ENCODE measurements around the gene GPR62. TPM values are rescaled to one million over a fixed set of nuclear protein-coding genes. Genes with fewer than 3 reads are reported as not detected.

Gene GPR62
- total RNA-seq, 2 donors from 2014 or later: 0.41 to 0.97 TPM

GRCh38 chr3:51931756-51932155 lies 23.4 kb upstream of the GPR62 start:
- TF ChIP-seq, protein P1, sequence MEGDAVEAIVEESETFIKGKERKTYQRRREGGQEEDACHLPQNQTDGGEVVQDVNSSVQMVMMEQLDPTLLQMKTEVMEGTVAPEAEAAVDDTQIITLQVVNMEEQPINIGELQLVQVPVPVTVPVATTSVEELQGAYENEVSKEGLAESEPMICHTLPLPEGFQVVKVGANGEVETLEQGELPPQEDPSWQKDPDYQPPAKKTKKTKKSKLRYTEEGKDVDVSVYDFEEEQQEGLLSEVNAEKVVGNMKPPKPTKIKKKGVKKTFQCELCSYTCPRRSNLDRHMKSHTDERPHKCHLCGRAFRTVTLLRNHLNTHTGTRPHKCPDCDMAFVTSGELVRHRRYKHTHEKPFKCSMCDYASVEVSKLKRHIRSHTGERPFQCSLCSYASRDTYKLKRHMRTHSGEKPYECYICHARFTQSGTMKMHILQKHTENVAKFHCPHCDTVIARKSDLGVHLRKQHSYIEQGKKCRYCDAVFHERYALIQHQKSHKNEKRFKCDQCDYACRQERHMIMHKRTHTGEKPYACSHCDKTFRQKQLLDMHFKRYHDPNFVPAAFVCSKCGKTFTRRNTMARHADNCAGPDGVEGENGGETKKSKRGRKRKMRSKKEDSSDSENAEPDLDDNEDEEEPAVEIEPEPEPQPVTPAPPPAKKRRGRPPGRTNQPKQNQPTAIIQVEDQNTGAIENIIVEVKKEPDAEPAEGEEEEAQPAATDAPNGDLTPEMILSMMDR (IDR thresholded peaks at IDR 0.05): no peak
- TF ChIP-seq POLR2A (IDR thresholded peaks at IDR 0.05) (no peak), POLR2AphosphoS5 (IDR thresholded peaks at IDR 0.05) (no peak)
- Histone ChIP-seq H3K36me3 (peaks cover 0 to 26% of the 10 kb centered on the region in 2 donors), H3K27ac (no peak overlapping the region), H3K4me3 (no peak overlapping the region), H3K27me3 (replicated peaks; ENCODE audit: insufficient read depth) (no peaks in the 10 kb centered on the region), H3K9me3 (no peaks in the 10 kb centered on the region), H3K4me1 (replicated peaks) (no peaks in the 10 kb centered on the region)
- intact Hi-C loops (cut with DNase I): no loop called here
- no peak for DNase-seq (ENCODE audit: low spot score)
- WGBS: 90% methylated on average over 6 of the region's 6 CpGs

DNA sequence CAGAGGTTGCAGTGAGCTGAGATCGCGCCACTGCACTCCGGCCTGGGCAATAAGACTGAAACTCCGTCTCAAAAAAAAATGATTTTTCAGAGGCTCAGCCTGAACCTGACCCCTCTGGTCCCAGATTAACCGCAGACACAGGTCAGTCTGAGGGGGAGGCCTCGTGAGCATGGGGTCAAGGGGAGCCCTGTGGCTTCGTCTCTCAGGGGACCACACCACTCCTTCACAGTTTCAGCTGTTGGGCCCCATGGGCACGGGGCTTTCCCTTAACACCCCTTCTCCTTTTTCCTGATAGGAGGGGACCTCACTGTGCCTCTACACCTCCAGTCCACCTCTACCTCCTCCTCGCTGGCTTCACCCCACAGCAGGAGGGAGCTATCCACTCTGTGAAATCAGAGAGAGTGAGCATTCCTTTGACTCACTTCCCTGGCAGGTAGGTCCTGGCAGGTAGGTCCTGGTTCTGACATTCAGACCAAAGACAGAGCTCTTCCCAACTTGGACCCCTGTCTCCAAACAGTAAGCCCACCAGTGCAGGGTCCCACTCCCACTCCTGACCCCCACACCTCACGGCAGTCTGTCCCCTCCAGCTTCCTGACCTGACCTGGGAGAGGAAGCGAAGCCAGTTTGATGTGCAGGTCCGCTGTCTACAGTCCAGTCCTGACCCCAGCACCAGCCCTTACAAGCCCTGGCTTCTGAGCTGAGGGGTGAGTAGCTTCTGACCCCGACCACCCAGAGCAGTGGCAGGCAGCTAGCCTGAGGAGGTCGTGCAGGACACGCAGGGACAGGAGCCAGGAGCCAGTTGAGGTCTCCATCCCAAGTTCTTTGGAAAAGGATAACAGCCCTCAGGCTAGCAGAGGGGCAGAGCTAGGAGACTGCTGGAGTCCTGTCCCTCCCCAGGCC lies 22.5 kb upstream of the GPR62 start:
- WGBS: 93% methylated on average over 15 of the region's 15 CpGs
- intact Hi-C loops (cut with DNase I): no loop called here
- TF ChIP-seq POLR2A (IDR thresholded peaks at IDR 0.05): no peak
- TF ChIP-seq POLR2AphosphoS5 (IDR thresholded peaks at IDR 0.05): no peak
- TF ChIP-seq, protein P1 (IDR thresholded peaks at IDR 0.05): no peak
- DNase-seq (ENCODE audit: low spot score): no peak
- Histone ChIP-seq H3K4me3 (no peak overlapping the region), H3K27ac (no peak overlapping the region), H3K4me1 (replicated peaks) (no peaks in the 10 kb centered on the region), H3K36me3 (peaks cover 6 to 27% of the 10 kb centered on the region in 2 donors), H3K27me3 (replicated peaks; ENCODE audit: insufficient read depth) (no peaks in the 10 kb centered on the region), H3K9me3 (no peaks in the 10 kb centered on the region)

DNA sequence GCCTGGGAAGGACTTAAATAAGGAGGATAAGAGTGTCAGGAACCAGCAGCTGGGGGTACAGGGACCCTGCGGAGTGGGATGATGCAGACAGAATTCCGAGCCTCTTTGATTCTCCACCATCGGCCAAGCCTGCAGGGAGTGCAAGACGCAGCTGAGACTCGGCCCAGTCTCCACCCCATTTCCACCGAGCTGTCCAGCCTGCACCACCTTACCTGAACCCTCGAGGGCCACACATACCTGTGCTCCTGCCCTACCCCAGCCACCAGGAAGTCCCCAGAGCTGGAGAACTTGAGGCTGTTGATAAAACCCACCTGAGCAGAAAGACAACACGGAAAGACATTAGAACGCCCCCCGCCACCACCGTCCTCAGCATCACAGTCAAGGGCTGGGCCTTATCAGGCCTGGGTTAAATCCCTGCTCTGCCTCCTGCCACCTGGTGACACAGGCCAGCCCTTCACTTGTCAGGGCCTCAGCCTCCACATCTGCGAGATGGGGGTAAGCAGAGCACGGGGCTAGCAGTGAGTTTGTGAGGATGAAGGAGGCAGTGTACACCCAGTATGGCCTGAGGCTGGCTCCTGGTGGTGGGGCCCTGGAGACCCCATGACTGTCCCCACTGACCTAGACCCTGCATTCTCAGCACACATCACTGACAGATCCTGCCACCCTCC lies 21.6 kb upstream of the GPR62 start:
- intact Hi-C loops (cut with DNase I): no loop called here
- H3K27ac ChIP-seq: no peak overlapping the region
- no peak for DNase-seq (ENCODE audit: low spot score)
- H3K9me3 ChIP-seq: no peaks in the 10 kb centered on the region
- no peaks in the 10 kb centered on the region for H3K27me3 ChIP-seq (replicated peaks; ENCODE audit: insufficient read depth)
- no peaks in the 10 kb centered on the region for H3K4me1 ChIP-seq (replicated peaks)
- peaks cover 6 to 33% of the 10 kb centered on the region in 2 donors for H3K36me3 ChIP-seq
- WGBS: 86% methylated on average over 13 of the region's 13 CpGs
- no peak overlapping the region for H3K4me3 ChIP-seq
- TF ChIP-seq POLR2AphosphoS5 (IDR thresholded peaks at IDR 0.05) (no peak), POLR2A (IDR thresholded peaks at IDR 0.05) (no peak)
- TF ChIP-seq, protein P1 (IDR thresholded peaks at IDR 0.05): no peak

GRCh38 chr3:51934139-51934850 lies 20.9 kb upstream of the GPR62 start:
- Histone ChIP-seq H3K4me1 (replicated peaks) (no peaks in the 10 kb centered on the region), H3K36me3 (peaks cover 6 to 33% of the 10 kb centered on the region in 2 donors), H3K27ac (no peak overlapping the region), H3K27me3 (replicated peaks; ENCODE audit: insufficient read depth) (no peaks in the 10 kb centered on the region), H3K4me3 (no peak overlapping the region), H3K9me3 (no peaks in the 10 kb centered on the region)
- no peak for TF ChIP-seq POLR2A (IDR thresholded peaks at IDR 0.05)
- no peak for TF ChIP-seq POLR2AphosphoS5 (IDR thresholded peaks at IDR 0.05)
- TF ChIP-seq, protein P1 (IDR thresholded peaks at IDR 0.05): no peak
- WGBS: 92% methylated on average over 11 of the region's 11 CpGs
- DNase-seq (ENCODE audit: low spot score): no peak
- intact Hi-C loops (cut with DNase I): no loop called here

Measured in prostate gland (tissue), 2 donors.